Measurements from ENCODE around the gene PLPP3. TPM values are rescaled to one million over a fixed set of nuclear protein-coding genes. Genes with fewer than 3 reads are reported as not detected.
A peak's percentile ranks its signal among the peaks of the same experiment; 100 is the strongest.

The PLPP3 gene
- total RNA-seq, 1 experiment from 2014 or later: 26.7 TPM

- Histone ChIP-seq H3K4me2 (ENCODE audit: insufficient read depth, insufficient read length, low read length) (no peak overlapping the region), H2AFZ (ENCODE audit: low read length) (no peak overlapping the region), H3K14ac (ENCODE audit: insufficient read depth, low read length) (no peak overlapping the region), H3K79me1 (ENCODE audit: insufficient read depth, low read depth, low read length, poor library complexity, severe bottlenecking) (peaks cover 6% of the 10 kb centered on the region), H3K56ac (ENCODE audit: insufficient read length, low read depth, low read length) (no peak overlapping the region), H2BK5ac (ENCODE audit: insufficient read length, low read length) (no peak overlapping the region), H3K4ac (ENCODE audit: low read depth, low read length) (no peak overlapping the region), H3K9me3 (ENCODE audit: control insufficient read depth, low read depth, low read length) (no peaks in the 10 kb centered on the region), H3K9ac (ENCODE audit: extremely low read depth, insufficient read length, low read length) (no peak overlapping the region), H3K18ac (ENCODE audit: insufficient read length, low read depth, low read length) (no peak overlapping the region), H3K27ac (ENCODE audit: insufficient read length, low read depth, low read length) (no peak overlapping the region), H3T11ph (ENCODE audit: low read length) (no peak overlapping the region), H4K20me1 (ENCODE audit: control insufficient read depth, insufficient read depth, insufficient read length) (no peaks in the 10 kb centered on the region), H2BK15ac (ENCODE audit: low read depth, low read length) (no peak overlapping the region), H2BK20ac (ENCODE audit: low read depth, low read length, poor library complexity, severe bottlenecking) (no peak overlapping the region), H4K91ac (ENCODE audit: insufficient read length, low read depth, low read length) (no peak overlapping the region), H2BK12ac (ENCODE audit: insufficient read length, low read depth, low read length) (no peak overlapping the region), H3K79me2 (ENCODE audit: insufficient read depth, low read length) (peaks cover 8% of the 10 kb centered on the region; the same call in 1 of the 2 replicates), H3K27me3 (ENCODE audit: insufficient read depth, low read length) (no peaks in the 10 kb centered on the region), H3K23me2 (ENCODE audit: insufficient read length, low read depth, low read length, poor library complexity, severe bottlenecking) (peaks cover 3% of the 10 kb centered on the region), H4K8ac (replicated peaks; ENCODE audit: insufficient read length, low read depth, low read length) (no peak overlapping the region), H2BK120ac (ENCODE audit: low read depth, low read length, poor library complexity, severe bottlenecking) (no peak overlapping the region), H4K5ac (ENCODE audit: insufficient read length, low read depth, low read length) (no peak overlapping the region), H3K4me1 (ENCODE audit: insufficient read depth, low read length) (peaks cover 8% of the 10 kb centered on the region), H2AK5ac (ENCODE audit: insufficient read length, low read length) (no peak overlapping the region), H3K23ac (ENCODE audit: insufficient read length, low read depth, low read length) (no peak overlapping the region)
- no peak overlapping the region for H3K4me3 Mint-ChIP-seq
- H3K36me3 Mint-ChIP-seq (ENCODE audit: insufficient read depth in 1 of 3, low read depth in 3 of 3): peaks cover 21 to 55% (median 52%) of the 10 kb centered on the region in 3 experiments; a peak in 6 of 7 replicates
- peaks cover 49 to 51% of the 10 kb centered on the region in 2 experiments for H3K4me1 Mint-ChIP-seq
- no CpG with 5 or more reads among the region's 11 CpGs for WGBS (ENCODE audit: extremely low coverage, insufficient read length, low lambda C conversion rate)
- no peaks in the 10 kb centered on the region for H3K9me3 Mint-ChIP-seq
- H3K27ac Mint-ChIP-seq: 0 out of 7 replicates have a peak overlapping the region, but pooled peaks of 1 of the 3 experiments have one; percentile 16
- DNase-seq: no peak
- H3K27me3 Mint-ChIP-seq (ENCODE audit: low read depth): no peaks in the 10 kb centered on the region
- TF ChIP-seq, protein P1, sequence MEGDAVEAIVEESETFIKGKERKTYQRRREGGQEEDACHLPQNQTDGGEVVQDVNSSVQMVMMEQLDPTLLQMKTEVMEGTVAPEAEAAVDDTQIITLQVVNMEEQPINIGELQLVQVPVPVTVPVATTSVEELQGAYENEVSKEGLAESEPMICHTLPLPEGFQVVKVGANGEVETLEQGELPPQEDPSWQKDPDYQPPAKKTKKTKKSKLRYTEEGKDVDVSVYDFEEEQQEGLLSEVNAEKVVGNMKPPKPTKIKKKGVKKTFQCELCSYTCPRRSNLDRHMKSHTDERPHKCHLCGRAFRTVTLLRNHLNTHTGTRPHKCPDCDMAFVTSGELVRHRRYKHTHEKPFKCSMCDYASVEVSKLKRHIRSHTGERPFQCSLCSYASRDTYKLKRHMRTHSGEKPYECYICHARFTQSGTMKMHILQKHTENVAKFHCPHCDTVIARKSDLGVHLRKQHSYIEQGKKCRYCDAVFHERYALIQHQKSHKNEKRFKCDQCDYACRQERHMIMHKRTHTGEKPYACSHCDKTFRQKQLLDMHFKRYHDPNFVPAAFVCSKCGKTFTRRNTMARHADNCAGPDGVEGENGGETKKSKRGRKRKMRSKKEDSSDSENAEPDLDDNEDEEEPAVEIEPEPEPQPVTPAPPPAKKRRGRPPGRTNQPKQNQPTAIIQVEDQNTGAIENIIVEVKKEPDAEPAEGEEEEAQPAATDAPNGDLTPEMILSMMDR (conservative IDR thresholded peaks at IDR 0.05): no peak
Measured at GRCh38 chr1:56524263-56524662, 55.1 kb downstream of the PLPP3 start.

All from H9 (cell line).